Ascending aorta (tissue), 2 donors: ENCODE measurements around the gene CCL17. TPM values are rescaled to one million over a fixed set of nuclear protein-coding genes. Genes with fewer than 3 reads are reported as not detected.
A peak's percentile ranks its signal among the peaks of the same experiment; 100 is the strongest.

Experiments used
- DNase-seq, 2 donors: peaks; one replicate each; pipeline ENCODE4 v3.0.0-alpha.2; 2019; ENCODE audit warnings: low spot score in 2 of 2
- H3K27ac ChIP-seq, 2 donors: fragments of 200-600 bp; sonication (generic); one replicate each; pipeline ENCODE4 v1.5.1; 2016 to 2017; ENCODE audit warnings: mild to moderate bottlenecking in 1 of 2
- H3K27me3 ChIP-seq: fragments of 200-600 bp; sonication (generic); one replicate; pipeline ENCODE4 v1.5.1; 2017
- H3K36me3 ChIP-seq, 2 donors: fragments of 200-600 bp; sonication (generic); one replicate each; pipeline ENCODE4 v1.5.1; 2016
- H3K4me1 ChIP-seq, 2 donors: fragments of 200-600 bp; sonication (generic); one replicate each; pipeline ENCODE4 v1.5.1; 2016 to 2017; ENCODE audit warnings: mild to moderate bottlenecking in 1 of 2
- H3K4me3 ChIP-seq, 2 donors: fragments of 200-600 bp; sonication (generic); one replicate each; pipeline ENCODE4 v1.5.1; 2016 to 2017; ENCODE audit warnings: mild to moderate bottlenecking in 1 of 2
- H3K9me3 ChIP-seq, 2 donors: fragments of 200-600 bp; sonication (generic); one replicate each; pipeline ENCODE4 v1.5.1; 2016
- CTCF ChIP-seq, 3 experiments: fragments of 200-600 bp in 2 of 3; fragments of 450-650 bp in 1 of 3; sonication (generic) in 2 of 3; IDR thresholded peaks; one replicate each; pipeline ENCODE4 v1.5.1; 2016 to 2019; ENCODE audit warnings: antibody characterized with exemption in 3 of 3, mild to moderate bottlenecking in 1 of 3, moderate library complexity in 1 of 3
- intact Hi-C: fragments of 100-400 bp; cut with DNase I; formaldehyde crosslinking; loops from one replicate; pipeline ENCODE4 v1.15.1; 2023
- total RNA-seq: library from RNA; depleted of rRNA; stranded (reverse); fragments of >200 nt; gene quantifications from one replicate; pipeline ENCODE4 v1.1.0, GENCODE V29; 2016

CCL17 gene
- total RNA-seq, 1 donor from 2014 or later, result not detected

- DNase-seq, result no peak
- no peak for TF ChIP-seq CTCF (IDR thresholded peaks at IDR 0.05)
- H3K27ac ChIP-seq, result no peak overlapping the region
- H3K4me1 ChIP-seq, result peaks cover 3 to 13% of the 10 kb centered on the region in 2 donors
- no peak overlapping the region for H3K4me3 ChIP-seq
- intact Hi-C loops, result no loop called here
- H3K9me3 ChIP-seq, result no peaks in the 10 kb centered on the region
- no peaks in the 10 kb centered on the region for H3K36me3 ChIP-seq
- no peaks in the 10 kb centered on the region for H3K27me3 ChIP-seq
These were observed 8.0 kb downstream of the CCL17 start for GRCh38 chr16:57412584-57412983.

- no peak overlapping the region for H3K4me3 ChIP-seq
- no peaks in the 10 kb centered on the region for H3K27me3 ChIP-seq
- DNase-seq, result no peak
- intact Hi-C loops, result no loop called here
- H3K36me3 ChIP-seq, result no peaks in the 10 kb centered on the region
- H3K9me3 ChIP-seq, result no peaks in the 10 kb centered on the region
- peaks cover 3 to 14% of the 10 kb centered on the region in 2 donors for H3K4me1 ChIP-seq
- no peak overlapping the region for H3K27ac ChIP-seq
- TF ChIP-seq CTCF (IDR thresholded peaks at IDR 0.05), result no peak
These were observed 8.7 kb downstream of the CCL17 start for GRCh38 chr16:57413301-57413730.

DNA sequence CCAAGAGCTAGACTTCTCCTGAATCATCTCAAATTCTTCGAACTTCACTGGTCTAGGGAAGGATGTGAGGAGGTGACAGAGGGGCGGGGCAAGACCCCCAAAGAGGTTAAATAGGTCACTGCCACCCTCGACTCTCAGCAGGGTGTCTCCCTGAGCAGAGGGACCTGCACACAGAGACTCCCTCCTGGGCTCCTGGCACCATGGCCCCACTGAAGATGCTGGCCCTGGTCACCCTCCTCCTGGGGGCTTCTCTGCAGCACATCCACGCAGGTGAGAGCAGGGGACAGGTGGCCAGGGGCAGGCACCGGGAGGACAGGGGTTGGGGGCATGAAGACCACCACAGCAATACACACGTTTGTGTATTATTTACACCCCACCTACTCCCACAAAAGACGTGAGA is 9.2 kb downstream of the CCL17 start:
- Histone ChIP-seq H3K36me3 (no peaks in the 10 kb centered on the region), H3K4me3 (no peak overlapping the region), H3K4me1 (peaks cover 3 to 18% of the 10 kb centered on the region in 2 donors), H3K27me3 (no peaks in the 10 kb centered on the region), H3K9me3 (no peaks in the 10 kb centered on the region), H3K27ac (no peak overlapping the region)
- no peak for DNase-seq
- TF ChIP-seq CTCF (IDR thresholded peaks at IDR 0.05), result no peak
- intact Hi-C loops, result no loop called here

- Histone ChIP-seq H3K36me3 (no peaks in the 10 kb centered on the region), H3K27me3 (no peaks in the 10 kb centered on the region), H3K4me1 (peaks cover 3 to 26% of the 10 kb centered on the region in 2 donors), H3K9me3 (no peaks in the 10 kb centered on the region), H3K27ac (no peak overlapping the region), H3K4me3 (no peak overlapping the region)
- TF ChIP-seq CTCF (IDR thresholded peaks at IDR 0.05), result no peak
- intact Hi-C loops, result loop anchor here (2.0 to 5.0 kb wide), 2 partner anchors 31 to 99 kb away; no protein-coding TSS in a partner anchor
- no peak for DNase-seq
These were observed 11.5 kb downstream of the CCL17 start for GRCh38 chr16:57416084-57416483.

DNA sequence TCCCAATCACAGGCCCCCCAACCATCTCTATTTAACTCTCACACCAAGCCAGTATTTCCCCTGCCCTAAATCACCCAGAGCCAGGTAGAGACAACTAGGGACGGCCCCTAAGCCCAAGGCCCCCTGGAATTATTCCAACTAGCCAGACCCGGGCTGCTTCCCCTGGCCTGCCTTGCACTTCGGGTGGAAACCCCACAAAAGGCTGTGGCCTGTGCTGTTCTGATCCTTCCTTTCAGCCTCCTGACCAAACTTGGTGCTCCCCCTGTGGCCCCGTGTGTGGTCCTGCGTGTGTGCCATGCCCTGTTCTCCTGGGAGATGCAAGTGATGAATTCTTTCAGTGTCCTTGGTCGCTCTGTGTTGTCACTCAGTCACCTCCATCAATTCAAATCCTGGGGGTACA is 14.9 kb downstream of the CCL17 start:
- intact Hi-C loops, result loop anchor here (2.0 to 5.0 kb wide), 3 partner anchors 47 to 102 kb away; partner anchors contain the start of gene CX3CL1
- Histone ChIP-seq H3K36me3 (no peaks in the 10 kb centered on the region), H3K9me3 (no peaks in the 10 kb centered on the region), H3K27me3 (no peaks in the 10 kb centered on the region), H3K4me1 (peaks cover 3 to 35% of the 10 kb centered on the region in 2 donors), H3K27ac (peak overlapping the region; percentile 76 to 82), H3K4me3 (peak overlapping the region in 1 of 2 donors; percentile 33)
- DNase-seq, result no peak
- no peak for TF ChIP-seq CTCF (IDR thresholded peaks at IDR 0.05)
